ENCODE measurements around the gene RBM15.
A peak's percentile ranks its signal among the peaks of the same experiment; 100 is the strongest.

RBM15 gene

GRCh38 chr1:110338886-110339406 is at the start of gene RBM15:
TSS of gene RBM15 (plus strand) at chr1:110339377. CDS start at chr1:110339406, 29 bp downstream.
- DNase-seq (ENCODE audit: low read depth), result peak; percentile 100

- DNase-seq (ENCODE audit: low read depth), result no peak
Measured at GRCh38 chr1:110291241-110292030, 47.7 kb upstream of the RBM15 start.

- DNase-seq (ENCODE audit: low read depth), result no peak
Measured at GRCh38 chr1:110292031-110292741, 47.0 kb upstream of the RBM15 start.

GRCh38 chr1:110293601-110294104 is 45.5 kb upstream of the RBM15 start:
- no peak for DNase-seq (ENCODE audit: low read depth)

- DNase-seq (ENCODE audit: low read depth), result no peak
Measured at GRCh38 chr1:110294308-110294707, 44.9 kb upstream of the RBM15 start.

GRCh38 chr1:110298991-110299390 is 40.2 kb upstream of the RBM15 start:
- DNase-seq (ENCODE audit: low read depth), result no peak

GRCh38 chr1:110300412-110301085 is 38.6 kb upstream of the RBM15 start:
- DNase-seq (ENCODE audit: low read depth), result no peak

GRCh38 chr1:110302836-110303235 is 36.3 kb upstream of the RBM15 start:
- no peak for DNase-seq (ENCODE audit: low read depth)

- DNase-seq (ENCODE audit: low read depth), result no peak
Measured at GRCh38 chr1:110305900-110306420, 33.2 kb upstream of the RBM15 start.

GRCh38 chr1:110307239-110307974 is 31.8 kb upstream of the RBM15 start:
- no peak for DNase-seq (ENCODE audit: low read depth)

GRCh38 chr1:110308247-110308646 is 30.9 kb upstream of the RBM15 start:
- DNase-seq (ENCODE audit: low read depth), result peak; percentile 79

GRCh38 chr1:110309139-110309538 is 30.0 kb upstream of the RBM15 start:
- no peak for DNase-seq (ENCODE audit: low read depth)

- peak; percentile 86 for DNase-seq (ENCODE audit: low read depth)
Measured at GRCh38 chr1:110309767-110310166, 29.4 kb upstream of the RBM15 start.

GRCh38 chr1:110310300-110310699 is 28.9 kb upstream of the RBM15 start:
- no peak for DNase-seq (ENCODE audit: low read depth)

- DNase-seq (ENCODE audit: low read depth), result peak; percentile 69
Measured at GRCh38 chr1:110312188-110313121, 26.7 kb upstream of the RBM15 start.

- no peak for DNase-seq (ENCODE audit: low read depth)
Measured at GRCh38 chr1:110316735-110317134, 22.4 kb upstream of the RBM15 start.

- DNase-seq (ENCODE audit: low read depth), result no peak
Measured at GRCh38 chr1:110318046-110318445, 21.1 kb upstream of the RBM15 start.

- no peak for DNase-seq (ENCODE audit: low read depth)
Measured at GRCh38 chr1:110319332-110320167, 19.6 kb upstream of the RBM15 start.

GRCh38 chr1:110320168-110320518 is 19.0 kb upstream of the RBM15 start:
- DNase-seq (ENCODE audit: low read depth), result no peak

Data from stromal cell of bone marrow (primary cell).